Measurements from ENCODE around the gene LCN9.

Gene LCN9

DNA sequence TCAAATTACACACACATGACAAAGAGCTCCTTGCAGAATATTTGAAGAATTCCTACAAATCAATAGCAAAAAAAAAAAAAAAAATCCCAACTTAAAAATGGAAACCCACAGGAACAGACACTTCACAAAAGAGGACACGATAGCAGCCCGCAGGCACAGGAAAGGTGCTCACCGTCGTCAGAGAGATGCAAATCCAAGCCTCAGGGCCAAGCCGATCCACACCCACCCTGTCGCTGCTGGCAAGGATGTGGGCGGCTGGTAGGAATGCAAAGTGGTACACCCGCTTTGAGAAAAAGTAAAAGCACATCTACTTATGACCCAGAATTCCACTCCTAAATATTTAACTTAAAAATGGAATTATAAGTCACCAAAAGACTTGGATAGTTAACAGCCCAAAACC is 10.8 kb downstream of the LCN9 start:
- no peak for DNase-seq

DNA sequence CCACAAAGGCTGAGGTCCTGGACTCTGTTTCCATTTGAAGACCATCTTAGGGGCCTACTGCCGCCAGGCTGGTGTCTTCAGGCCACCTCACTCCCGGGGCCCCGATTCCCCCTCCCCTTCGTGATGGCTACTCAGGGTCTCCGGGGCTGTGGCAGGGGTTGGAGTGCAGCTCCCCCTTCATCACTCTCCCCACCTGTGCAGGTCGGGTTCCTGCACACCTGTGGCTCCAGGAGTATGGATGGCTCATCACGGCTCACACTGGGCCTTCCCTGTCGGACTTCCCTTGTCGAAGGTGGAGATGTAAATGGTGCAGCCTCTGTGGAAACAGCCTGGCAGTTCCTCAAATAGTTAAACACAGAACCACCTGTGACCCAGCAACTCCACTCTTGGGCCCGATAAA is 11.9 kb downstream of the LCN9 start:
- no peak for DNase-seq

DNA sequence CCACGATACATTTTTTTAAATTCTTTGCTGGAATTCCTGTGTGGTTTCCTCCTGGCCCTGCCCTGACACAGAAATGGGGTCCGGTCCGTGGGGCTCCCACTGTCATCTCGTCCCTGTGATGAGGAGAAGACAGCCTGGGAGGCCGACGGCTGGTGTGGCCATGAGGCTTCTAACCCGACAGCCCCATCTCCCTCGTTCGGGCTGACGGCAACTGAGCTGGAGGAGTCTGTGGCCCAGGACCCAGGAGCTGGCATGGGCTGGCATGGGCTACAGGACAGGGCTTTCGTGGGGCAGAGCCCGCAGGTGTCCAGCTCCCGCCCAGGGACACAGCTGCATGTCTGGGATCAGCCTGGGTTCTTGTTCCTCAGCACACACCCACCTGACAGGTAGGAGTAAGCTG is 13.8 kb downstream of the LCN9 start:
- DNase-seq: no peak

DNA sequence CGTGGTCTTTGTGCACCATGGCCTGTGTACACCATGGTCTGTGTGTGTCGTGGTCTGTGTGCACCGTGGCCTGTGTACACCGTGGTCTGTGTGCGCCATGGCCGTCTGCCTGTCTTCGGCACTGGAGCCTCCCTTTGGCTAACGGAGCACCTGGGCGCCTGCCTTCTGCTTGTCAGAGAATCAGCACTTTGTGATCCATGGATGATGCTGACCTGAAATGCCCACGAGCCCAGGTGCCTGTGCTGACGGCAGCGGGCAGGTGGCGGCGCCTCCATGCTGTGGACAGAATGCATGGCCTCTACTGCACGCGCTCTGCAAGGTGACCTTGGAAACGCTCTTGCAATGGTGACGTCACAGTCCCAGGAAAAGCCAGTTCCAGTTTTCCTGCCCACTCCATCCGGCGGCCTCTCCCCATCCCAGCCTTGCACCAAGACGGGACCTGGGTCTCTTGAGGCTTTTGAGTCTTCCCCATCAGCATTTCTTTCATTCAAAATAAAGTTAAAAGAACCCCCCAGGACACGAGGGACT is 14.6 kb downstream of the LCN9 start:
- DNase-seq: no peak

DNA sequence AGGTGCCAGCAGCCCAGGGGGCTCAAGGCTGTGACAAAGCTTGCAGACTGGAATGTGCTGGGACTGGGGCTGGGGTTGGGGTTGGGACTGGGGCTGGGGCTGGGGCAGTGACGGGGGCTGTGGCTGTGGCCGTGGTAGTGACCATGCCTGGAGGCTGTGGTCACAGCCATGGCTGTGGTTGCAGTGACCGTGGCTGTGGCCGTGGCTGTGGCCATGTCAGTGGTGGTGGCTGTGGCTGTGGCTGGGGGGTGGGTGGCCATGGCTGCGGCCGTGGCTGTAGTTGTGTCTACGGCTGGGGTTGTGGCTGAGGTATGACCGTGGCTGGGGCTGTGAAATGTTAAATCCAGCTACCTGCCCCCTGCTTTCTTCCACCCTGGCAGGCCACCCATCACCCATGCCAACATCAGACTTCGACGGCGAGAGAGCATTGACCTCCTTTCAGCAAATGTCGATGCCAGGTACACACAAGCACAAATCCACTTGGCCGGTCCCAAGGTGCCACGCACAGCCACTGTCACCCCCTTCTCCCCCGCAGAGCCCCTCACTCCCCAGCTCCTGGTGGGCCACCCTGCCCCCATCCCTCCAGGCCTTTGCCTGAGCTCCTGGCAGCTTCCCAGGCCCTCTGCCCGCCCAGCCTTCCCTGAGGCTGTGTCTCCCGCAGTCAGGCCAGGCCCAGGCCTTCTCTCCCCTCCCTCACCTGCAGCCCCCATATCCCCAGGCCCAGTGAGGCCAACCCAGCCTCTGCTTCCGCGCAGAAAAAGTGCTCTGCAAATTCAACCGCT is 15.3 kb downstream of the LCN9 start:
- no peak for DNase-seq

DNA sequence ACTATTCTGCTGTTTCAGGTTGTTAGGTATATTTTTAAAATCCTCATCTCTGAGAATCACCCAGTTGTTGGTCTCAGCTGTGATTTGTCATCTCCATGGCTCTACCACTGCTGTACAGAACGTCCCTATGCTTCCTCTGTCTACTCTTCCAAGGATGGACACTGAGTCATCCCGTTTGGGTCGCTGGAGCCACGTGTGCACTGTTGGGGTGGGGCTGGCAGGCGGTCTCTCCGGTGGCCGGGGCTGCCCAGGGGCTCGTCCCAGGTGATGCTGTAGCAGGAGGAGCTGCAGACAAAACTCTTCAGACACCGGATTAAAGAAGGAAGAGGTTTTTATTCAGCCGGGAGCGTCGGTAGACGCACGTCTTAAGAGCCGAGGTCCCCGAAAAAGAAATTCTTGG is 16.9 kb downstream of the LCN9 start:
- DNase-seq: no peak

DNA sequence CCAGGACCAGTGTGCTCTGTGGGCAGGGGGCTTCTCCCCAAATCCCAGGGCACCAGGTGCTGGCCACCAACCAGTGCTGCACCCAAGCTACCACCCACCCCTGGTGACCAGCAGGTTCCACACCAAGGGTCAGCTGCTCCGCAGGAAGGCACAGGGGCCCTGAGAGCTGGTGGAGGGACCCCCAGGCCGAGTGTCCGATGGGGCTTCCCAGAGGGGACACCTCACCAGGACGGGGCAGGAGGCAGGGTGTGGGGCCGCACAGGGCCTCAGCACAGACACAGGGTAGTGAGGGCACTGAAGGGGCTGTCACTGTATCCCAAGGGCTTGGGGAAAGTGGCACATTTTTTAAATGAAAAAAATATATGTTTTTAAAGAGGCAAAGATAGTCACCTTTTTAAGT is 18.1 kb downstream of the LCN9 start:
- DNase-seq: no peak

DNA sequence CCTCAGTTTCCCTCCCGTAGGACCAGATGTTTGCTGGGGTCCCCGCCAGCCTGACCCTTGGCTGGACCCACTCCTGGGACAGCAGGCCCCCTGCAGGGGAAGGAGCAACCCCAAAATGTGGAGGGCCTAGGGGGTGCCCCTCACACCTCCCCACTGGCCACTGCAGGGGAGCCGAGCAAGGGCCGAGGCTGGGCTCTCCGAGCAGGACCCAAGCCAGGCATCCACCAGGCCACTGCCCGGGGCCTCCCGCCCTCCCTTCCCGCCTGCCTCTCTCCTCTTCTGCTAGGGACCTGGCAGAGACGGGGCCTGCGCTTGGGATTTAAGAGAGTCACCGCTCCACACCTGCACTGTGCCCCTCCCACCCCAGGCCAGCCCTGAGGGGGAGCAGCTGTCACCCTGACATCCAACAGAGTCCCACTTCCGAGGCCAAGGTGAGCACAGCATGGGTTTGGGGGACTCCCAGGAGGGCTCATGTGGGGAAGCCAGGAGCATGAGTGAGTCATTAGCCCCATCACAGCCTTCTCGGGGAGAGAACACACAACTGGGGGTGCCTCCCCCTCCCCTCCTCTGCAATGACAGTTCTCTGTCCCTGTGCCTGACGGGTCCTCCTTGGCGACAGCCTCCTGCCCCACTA is 20.4 kb downstream of the LCN9 start:
- no peak for DNase-seq

DNA sequence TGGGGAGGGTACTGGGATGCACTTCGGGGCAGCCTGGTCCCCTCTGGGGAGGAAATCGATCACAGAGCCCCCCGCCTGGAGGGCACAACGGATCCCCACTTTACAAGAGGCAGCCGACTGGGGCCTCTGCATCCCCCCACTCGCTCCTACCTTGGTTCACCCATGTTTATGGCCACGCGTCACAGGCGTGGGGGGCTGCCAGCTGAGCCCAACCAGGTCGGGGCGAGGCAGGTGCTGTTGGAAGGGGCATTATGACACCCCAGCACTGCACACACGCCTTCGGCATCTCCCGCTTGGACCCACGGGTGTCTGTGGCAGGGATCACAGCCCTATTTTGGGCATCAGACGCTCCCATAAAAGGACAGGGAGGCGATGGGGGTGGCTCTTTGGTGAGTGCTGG is 21.6 kb downstream of the LCN9 start:
- no peak for DNase-seq

DNA sequence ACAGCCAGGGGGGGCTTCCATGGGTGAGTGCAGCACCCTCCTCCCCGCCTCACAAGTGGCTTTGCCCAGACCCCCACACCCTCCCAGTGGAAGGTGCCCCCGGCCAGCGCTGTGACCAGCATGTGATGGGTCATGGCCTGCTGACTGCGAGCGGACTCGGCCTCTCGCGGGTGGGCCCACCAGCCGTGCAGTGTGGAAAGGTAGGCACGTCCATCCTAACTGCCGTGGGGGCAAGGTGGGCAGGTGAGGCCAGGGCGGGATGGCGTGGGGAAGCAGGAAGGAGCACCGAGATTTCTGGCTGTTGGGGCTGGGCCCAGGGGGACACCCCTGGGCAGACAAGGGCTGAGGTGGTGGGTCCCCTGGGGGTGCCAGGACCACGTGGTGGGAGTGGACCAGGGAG is 24.1 kb downstream of the LCN9 start:
- DNase-seq: no peak

DNA sequence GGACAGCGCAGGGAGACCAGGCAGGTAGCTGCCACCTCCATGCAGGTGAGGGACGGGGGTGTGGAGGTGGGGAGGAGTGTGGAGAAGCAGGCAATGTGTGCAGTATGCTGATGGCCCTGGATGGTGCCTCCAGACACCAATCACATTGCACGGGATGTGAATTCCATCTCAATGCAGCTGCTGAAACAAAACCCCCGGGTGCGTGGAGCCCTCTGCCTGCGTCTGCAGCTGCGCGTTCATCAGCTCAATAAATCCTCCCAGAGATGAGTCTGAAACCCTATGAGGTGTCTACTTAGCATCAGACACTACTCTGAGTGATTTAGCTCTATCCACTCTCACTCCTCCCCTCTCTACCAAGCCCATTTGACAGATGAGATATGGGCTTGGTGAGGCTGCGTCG is 25.9 kb downstream of the LCN9 start:
- DNase-seq: no peak

DNA sequence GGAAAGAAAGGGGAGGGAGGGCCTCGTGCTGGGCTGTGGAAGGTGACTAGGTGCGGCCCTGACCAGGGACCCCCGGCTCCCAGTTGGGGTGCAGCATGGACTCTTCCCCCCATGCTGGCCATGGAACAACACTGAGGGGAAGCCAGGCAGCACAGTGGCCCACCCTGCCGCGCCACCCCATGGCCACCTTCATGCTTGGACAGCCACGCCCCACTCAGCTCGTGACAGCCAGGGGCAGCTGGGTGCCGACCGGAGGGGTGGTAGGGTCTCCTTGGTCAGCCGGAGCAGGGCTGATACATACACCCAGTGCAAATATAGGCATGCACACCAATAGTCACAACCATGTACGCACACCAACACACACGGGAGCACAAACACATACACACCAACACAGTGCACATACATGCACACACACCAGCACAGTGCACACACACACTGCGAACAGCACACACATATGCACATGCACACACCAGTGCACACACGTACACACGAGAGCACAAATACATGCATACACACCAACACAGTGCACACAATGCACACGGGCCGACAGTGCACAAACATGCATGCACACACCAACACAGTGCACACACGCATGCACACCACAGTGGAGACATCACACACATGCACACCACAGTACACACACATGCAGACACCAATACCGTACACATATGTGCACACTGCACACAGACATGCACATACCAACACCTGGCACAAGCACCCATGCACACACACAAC is 27.9 kb downstream of the LCN9 start:
- no peak for DNase-seq

DNA sequence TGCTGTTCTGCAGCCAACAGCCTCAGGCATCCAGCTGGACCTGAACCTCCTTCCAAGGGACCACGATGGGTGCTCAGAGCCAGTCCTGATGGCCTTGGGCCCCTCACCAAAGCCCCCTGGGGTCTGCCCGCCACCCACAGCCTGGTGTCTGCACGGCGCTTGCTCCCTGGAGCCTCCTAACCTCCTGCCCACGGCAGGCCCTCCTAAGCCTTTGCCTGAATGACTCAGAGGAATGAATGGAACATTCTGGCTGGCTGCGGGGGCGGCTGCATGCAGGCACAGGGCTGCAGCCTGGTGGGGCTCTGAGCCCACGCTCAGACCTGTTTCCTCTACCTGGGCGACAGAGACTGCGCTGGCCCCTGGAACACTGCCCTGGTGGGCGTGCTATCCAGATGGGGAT is 29.3 kb downstream of the LCN9 start:
- DNase-seq: no peak

DNA sequence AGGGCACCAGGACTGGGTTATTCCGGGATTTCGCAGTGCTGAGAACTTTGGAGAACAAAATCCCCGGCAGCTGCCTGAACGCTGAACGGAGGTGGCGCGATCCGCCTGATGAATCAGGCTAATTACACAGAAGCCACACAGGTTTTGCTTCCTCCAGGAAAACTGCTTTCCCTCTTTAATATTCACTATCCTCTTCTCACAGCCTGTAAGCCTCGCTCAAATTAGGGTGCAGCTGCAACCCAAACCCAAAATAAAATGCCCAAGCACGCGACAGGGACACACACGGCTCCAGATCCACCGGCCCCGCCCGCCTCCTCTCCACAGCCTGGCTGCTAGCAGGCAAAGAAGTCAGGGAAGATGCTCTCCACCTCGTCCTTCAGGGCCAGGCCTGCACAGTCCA is 30.2 kb downstream of the LCN9 start:
- no peak for DNase-seq

DNA sequence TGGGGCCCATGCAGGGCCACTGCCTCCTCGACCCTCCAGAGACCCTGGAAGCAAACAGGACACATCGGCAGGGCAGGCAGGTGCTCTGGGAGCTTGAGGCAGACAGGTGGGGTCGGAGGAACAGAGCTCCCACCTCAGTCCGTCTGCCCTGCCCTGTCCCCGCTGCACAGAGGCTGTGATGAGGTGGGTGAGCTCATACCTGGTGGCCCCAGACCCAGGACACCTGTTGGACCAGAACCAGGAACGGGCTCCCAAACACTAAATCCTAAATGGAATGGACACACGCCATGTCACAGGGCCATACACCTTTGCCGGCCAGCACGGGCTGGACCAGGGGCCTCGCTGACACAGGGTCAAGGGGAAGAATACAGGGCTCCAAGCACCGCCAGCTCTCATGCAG is 30.7 kb downstream of the LCN9 start:
- no peak for DNase-seq

DNA sequence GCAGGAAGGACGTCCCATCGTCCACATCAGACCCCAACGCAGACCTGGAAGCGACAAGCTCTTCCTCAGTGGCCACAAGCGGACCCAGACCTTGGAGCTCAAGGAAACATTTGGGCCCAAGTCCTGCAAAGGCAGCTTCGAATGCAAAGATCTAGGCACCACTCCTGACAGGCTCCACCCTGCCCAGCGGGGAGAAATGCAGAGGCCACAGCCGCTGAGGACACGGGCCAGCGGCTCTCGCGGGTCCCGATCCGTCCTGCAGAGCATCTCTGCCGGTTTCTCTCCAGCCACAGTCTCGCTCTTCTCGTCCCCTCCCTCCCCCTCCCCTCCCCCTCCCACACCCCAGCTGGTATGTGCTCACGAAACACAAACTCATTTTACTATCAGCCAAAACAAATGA is 31.3 kb downstream of the LCN9 start:
- no peak for DNase-seq

DNA sequence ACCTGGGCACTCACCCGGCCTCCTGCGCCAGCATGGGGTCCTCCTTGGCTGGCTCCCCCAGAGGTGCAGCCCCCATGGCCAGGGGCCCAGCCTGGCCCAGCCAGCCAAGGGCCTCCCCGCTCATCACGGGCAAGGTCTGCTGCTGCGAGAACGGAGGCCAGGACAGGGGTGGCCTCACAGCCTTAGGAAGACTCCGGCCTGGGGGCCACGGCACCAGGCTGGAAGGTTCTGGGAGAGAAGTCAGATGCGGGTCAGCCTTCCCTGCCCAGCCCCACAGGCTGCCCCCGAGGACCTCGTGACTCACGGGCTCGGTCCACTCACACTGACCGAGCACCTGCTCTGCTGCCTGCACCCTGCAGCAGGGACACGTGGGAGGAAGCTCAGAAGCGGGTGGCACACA is 31.9 kb downstream of the LCN9 start:
- no peak for DNase-seq

DNA sequence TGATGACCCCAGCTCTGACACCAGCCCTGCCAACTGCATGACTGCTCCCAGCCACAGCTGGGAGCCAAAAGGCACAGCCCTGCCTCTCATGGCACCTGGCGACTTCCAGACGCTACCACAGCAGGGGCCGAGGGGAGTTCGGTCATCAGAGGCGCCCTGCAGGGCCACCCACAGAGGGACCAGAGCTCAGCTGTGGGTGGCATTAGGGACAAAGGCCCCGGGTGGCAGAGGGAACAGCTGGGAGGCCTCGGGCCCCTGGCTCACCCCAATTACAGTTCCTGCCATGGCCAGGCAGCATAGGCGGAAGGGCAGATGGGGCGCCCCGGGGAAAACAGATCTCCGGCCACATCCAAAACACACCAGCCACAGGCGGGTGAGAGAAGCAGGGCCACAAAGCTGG is 32.5 kb downstream of the LCN9 start:
- DNase-seq: no peak

DNA sequence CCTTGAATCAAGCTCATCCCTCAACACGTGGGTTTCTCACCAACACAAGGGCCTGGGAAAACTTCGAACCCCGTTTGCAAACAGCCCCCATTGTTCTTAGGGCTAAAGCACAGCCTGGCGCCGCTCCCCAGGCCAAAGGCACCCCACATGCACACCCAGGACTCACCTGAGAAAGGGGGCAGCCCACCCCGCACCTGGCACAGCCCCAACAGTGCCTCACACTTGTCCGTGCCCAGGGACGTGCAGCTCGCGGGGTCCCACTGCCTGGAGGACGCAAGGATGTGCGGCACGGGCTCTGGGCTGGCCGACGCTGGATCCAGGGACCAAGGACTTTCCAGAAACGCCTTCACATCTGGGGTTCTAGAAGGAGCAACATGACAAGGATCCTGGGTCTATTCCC is 33.3 kb downstream of the LCN9 start:
- no peak for DNase-seq

DNA sequence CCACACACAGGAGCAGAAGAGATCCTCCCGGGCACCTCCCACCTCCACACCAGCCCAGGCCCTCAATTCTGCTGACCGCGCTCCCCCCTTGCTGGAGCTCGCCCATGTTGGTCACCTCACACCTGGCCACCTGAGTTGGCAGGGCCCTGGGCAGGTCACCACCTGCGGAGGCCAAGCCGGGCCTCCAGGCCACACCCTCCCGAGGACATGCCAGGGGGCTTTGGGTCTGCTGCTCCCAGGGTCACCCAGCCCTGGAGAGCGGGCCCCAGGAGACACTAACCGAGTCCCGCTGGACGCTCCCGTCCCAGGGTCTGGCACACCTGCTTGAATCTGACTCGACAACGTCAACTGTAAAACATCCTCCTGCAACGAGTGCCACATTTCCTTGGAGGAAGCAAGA is 34.1 kb downstream of the LCN9 start:
- DNase-seq: no peak

DNA sequence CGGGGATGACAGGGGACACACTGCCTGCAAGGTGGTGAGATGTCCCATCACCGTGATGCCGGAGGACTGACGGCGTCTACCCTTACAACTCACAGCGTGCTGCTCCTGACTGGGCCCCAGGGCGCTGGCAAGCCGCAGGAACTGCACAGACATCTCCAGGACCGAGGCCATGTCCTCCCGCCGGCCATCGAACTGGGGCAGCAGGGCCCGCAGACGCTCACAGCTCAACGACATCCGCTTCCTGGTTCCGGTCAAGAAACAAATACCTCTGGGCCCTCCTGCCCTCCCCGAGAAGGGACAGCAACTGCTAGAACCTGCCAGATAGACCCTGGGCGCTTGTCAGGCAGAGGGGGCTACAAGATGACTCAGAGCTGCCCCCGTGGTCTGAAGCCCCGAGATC is 35.1 kb downstream of the LCN9 start:
- DNase-seq: no peak

DNA sequence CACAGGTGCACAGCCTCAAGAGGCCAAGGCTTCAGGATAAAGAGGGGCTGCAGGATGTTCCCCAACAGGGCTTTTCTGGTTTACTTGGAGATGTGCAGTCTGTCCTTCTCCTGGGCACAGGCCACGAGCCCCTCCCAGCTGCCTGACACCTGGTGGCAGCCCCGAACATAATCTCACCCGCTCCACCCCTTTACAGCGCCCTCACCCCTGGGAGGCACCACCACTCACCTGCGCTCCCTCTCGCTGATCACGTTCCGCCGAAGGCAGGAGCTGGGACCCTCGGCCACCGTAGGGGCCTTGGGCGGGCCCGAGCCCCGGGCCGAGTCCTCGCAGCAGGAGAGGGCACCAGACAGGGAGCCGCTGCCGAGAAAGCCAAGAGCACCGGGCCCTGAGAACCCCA is 35.7 kb downstream of the LCN9 start:
- no peak for DNase-seq

DNA sequence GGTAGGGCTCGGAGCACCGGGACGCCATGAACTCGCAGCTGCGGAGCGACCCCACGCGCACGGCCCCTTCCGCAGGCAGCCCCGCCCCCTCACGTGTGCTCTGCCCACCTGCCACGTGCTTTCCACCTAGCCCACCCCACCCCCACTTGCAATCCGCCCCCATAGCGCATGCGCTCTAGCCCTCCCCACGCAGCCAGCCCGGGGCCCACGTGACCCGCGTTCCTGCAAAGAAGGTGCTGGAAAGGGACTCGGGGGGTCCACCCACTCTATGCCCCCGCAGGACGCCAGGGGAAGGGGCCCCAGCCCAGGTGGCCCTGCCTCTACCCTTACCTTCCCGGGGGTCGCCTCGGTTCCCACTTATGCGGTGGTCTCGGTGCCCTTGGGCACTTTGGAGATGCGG is 36.3 kb downstream of the LCN9 start, which contains the start of gene SOHLH1:
Gene SOHLH1, minus strand, starts transcription at position 42 of the 400 bp plus-strand sequence. Its CDS starts 14 bp downstream, at position 28.
- DNase-seq: no peak

DNA sequence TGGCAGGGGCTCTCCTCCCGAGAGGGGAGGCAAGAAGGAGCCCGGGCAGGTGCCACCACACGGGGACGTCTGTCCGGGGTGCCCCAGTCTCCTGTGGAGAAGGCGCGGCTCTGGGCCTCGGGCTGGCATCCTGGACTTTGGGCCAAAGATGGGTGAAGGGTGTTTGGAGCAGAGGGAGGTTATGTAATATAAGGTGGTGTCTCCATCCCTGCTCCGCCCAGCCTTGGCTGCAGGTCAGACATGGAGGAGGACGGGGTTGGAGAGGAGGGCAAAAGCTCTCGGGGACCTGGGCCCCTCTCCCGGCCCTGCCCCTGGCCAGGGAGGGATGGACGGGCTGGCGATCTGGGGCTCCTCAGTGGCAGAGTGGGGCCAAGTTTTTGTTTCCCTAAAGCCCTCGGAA is 37.4 kb downstream of the LCN9 start:
- no peak for DNase-seq
